ENCODE results near the gene OPHN1.
"Not testable (repeated sequence)": the region's sequence is repeated elsewhere in the genome, so short reads cannot be mapped to it uniquely, and the experiment has no call there.

Gene OPHN1

GRCh38 chrX:68420559-68420958 is 12.7 kb downstream of the OPHN1 start:
- no peak for DNase-seq

GRCh38 chrX:68419975-68420374 is 13.3 kb downstream of the OPHN1 start:
- DNase-seq: no peak

GRCh38 chrX:68417651-68418050 is 15.6 kb downstream of the OPHN1 start:
- no peak for DNase-seq

- DNase-seq: no peak
Measured at GRCh38 chrX:68416592-68416991, 16.7 kb downstream of the OPHN1 start.

- DNase-seq: no peak
Measured at GRCh38 chrX:68415316-68415715, 18.0 kb downstream of the OPHN1 start.

GRCh38 chrX:68413254-68413653 is 20.0 kb downstream of the OPHN1 start:
- no peak for DNase-seq

GRCh38 chrX:68411729-68412128 is 21.6 kb downstream of the OPHN1 start:
- DNase-seq: no peak

GRCh38 chrX:68409194-68409593 is 24.1 kb downstream of the OPHN1 start:
- DNase-seq: no peak

- no peak for DNase-seq
Measured at GRCh38 chrX:68403522-68403921, 29.8 kb downstream of the OPHN1 start.

GRCh38 chrX:68403038-68403437 is 30.3 kb downstream of the OPHN1 start:
- DNase-seq: no peak

- DNase-seq: no peak
Measured at GRCh38 chrX:68402094-68402493, 31.2 kb downstream of the OPHN1 start.

GRCh38 chrX:68398291-68398690 is 35.0 kb downstream of the OPHN1 start:
- DNase-seq: no peak

- DNase-seq: no peak
Measured at GRCh38 chrX:68396953-68397352, 36.3 kb downstream of the OPHN1 start.

GRCh38 chrX:68389419-68389960 is 43.8 kb downstream of the OPHN1 start:
- not testable (repeated sequence) for DNase-seq

GRCh38 chrX:68387776-68388175 is 45.5 kb downstream of the OPHN1 start:
- DNase-seq: no peak

GRCh38 chrX:68383540-68383939 is 49.8 kb downstream of the OPHN1 start:
- no peak for DNase-seq

- not testable (repeated sequence) for DNase-seq
Measured at GRCh38 chrX:68377579-68377978, 55.7 kb downstream of the OPHN1 start.

- no peak for DNase-seq
Measured at GRCh38 chrX:68376373-68376772, 56.9 kb downstream of the OPHN1 start.

GRCh38 chrX:68375803-68376202 is 57.5 kb downstream of the OPHN1 start:
- no peak for DNase-seq

- no peak for DNase-seq
Measured at GRCh38 chrX:68372665-68373064, 60.6 kb downstream of the OPHN1 start.

- DNase-seq: no peak
Measured at GRCh38 chrX:68369559-68369958, 63.7 kb downstream of the OPHN1 start.

- no peak for DNase-seq
Measured at GRCh38 chrX:68365341-68365740, 68.0 kb downstream of the OPHN1 start.

GRCh38 chrX:68363984-68364383 is 69.3 kb downstream of the OPHN1 start:
- DNase-seq: no peak

- DNase-seq: no peak
Measured at GRCh38 chrX:68358679-68359078, 74.6 kb downstream of the OPHN1 start.

- DNase-seq: no peak
Measured at GRCh38 chrX:68355629-68355920, 77.7 kb downstream of the OPHN1 start.
